GM12892 (cell line): ENCODE measurements around the gene USP34.

Source experiments
- POLR2A ChIP-seq: IDR thresholded peaks from 2 replicates; pipeline ENCODE4 v1.6.1; 2011; ENCODE audit warnings: low read depth, low read length, control low read depth
- POLR2AphosphoS5 ChIP-seq: IDR thresholded peaks from 2 replicates; pipeline ENCODE4 v1.6.1; 2011; ENCODE audit warnings: low read depth, low read length, control low read depth
- TAF1 ChIP-seq: IDR thresholded peaks from 2 replicates; pipeline ENCODE4 v1.6.1; 2011; ENCODE audit warnings: low read depth, mild to moderate bottlenecking, control low read depth, low read length, borderline replicate concordance

- no peak for TF ChIP-seq POLR2A
- no peak for TF ChIP-seq POLR2AphosphoS5
- no peak for TF ChIP-seq TAF1
Measured at GRCh38 chr2:61238219-61239012, 232.5 kb downstream of the USP34 start.
